ENCODE data around the gene KCNG2. TPM values are rescaled to one million over a fixed set of nuclear protein-coding genes. Genes with fewer than 3 reads are reported as not detected.

KCNG2 gene
- total and polyA plus RNA-seq, 2 of the 13 experiments (the other 11 are each of a cell fraction or from before 2014, with no cell fraction given): not detected

- TF ChIP-seq ZNF318 (CRISPR knock-in tag; IDR thresholded peaks at IDR 0.05): no peak
- TF ChIP-seq ZNF20 (CRISPR knock-in tag; IDR thresholded peaks at IDR 0.05): no peak
- no peak for TF ChIP-seq TBL1XR1 (IDR thresholded peaks at IDR 0.05; ENCODE audit: borderline replicate concordance, low read length, partially characterized antibody)
- no peak for TF ChIP-seq HNRNPH1 (optimal IDR thresholded peaks at IDR 0.05; ENCODE audit: low read depth, low read length)
- no peak for TF ChIP-seq CHD2 (IDR thresholded peaks at IDR 0.05; ENCODE audit: low read depth, low read length)
- TF ChIP-seq CBX5 (CRISPR knock-in tag; IDR thresholded peaks at IDR 0.05; ENCODE audit: borderline replicate concordance): no peak
- TF ChIP-seq ZNF576 (CRISPR knock-in tag; IDR thresholded peaks at IDR 0.05): no peak
- TF ChIP-seq TFDP2 (CRISPR knock-in tag; IDR thresholded peaks at IDR 0.05): peak; percentile 40; the same call in 1 of the 2 replicates
- no peak for TF ChIP-seq TRIM24 (CRISPR knock-in tag; IDR thresholded peaks at IDR 0.05)
- TF ChIP-seq ZNF619 (CRISPR knock-in tag; IDR thresholded peaks at IDR 0.05): 0 out of 2 replicates have a peak, but pooled peaks have one; percentile 52
- TF ChIP-seq ZSCAN9 (CRISPR knock-in tag; IDR thresholded peaks at IDR 0.05; ENCODE audit: borderline replicate concordance): no peak
- TF ChIP-seq ZBTB3 (CRISPR knock-in tag; IDR thresholded peaks at IDR 0.05; ENCODE audit: borderline replicate concordance, low read depth): no peak
- no peak for TF ChIP-seq SALL2 (CRISPR knock-in tag; IDR thresholded peaks at IDR 0.05)
- TF ChIP-seq TCF7 (IDR thresholded peaks at IDR 0.05; ENCODE audit: low read depth): peak; percentile 46
- TF ChIP-seq KLF11 (CRISPR knock-in tag; IDR thresholded peaks at IDR 0.05): no peak
- TF ChIP-seq ZNF577 (CRISPR knock-in tag; IDR thresholded peaks at IDR 0.05; ENCODE audit: borderline replicate concordance, low read depth): no peak
- TF ChIP-seq THAP11 (CRISPR knock-in tag; IDR thresholded peaks at IDR 0.05): no peak
- TF ChIP-seq FLYWCH1 (CRISPR knock-in tag; IDR thresholded peaks at IDR 0.05): no peak
- peak; percentile 52 for TF ChIP-seq PHF21A (CRISPR knock-in tag; IDR thresholded peaks at IDR 0.05)
- TF ChIP-seq STAG1 (CRISPR knock-in tag; IDR thresholded peaks at IDR 0.05): peak; percentile 30; the same call in 1 of the 2 replicates
- peak; percentile 48 for TF ChIP-seq TEAD3 (CRISPR knock-in tag; optimal IDR thresholded peaks at IDR 0.05; ENCODE audit: borderline replicate concordance)
- TF ChIP-seq RFX5 (IDR thresholded peaks at IDR 0.05; ENCODE audit: low read depth, low read length): no peak
These were observed 55.0 kb downstream of the KCNG2 start (continued) for GRCh38 chr18:79852561-79853302.

All from HepG2 (cell line).